DOHH2 (cell line): ENCODE results near the gene RPL36A.

Source experiments
- H3F3A ChIP-seq: fragments of 200-600 bp; sonication (generic), shearing (Covaris generic); 2 replicates; pipeline ENCODE4 v1.6.0; 2016; ENCODE audit warnings: antibody characterized with exemption, mild to moderate bottlenecking; ENCODE audit not compliant: control insufficient read depth, insufficient read depth
- H3K27ac ChIP-seq: fragments of 200-600 bp; sonication (generic); 2 replicates; pipeline ENCODE4 v1.5.1; 2014; ENCODE audit warnings: low read depth, mild to moderate bottlenecking, low read length, moderate library complexity
- H3K27me3 ChIP-seq: fragments of 200-600 bp; sonication (generic); 2 replicates; pipeline ENCODE4 v1.6.1; 2014; ENCODE audit warnings: mild to moderate bottlenecking, low read length, mixed read lengths; ENCODE audit not compliant: control insufficient read depth
- H3K36me3 ChIP-seq: fragments of 200-600 bp; sonication (generic); 2 replicates; pipeline ENCODE4 v1.6.1; 2014; ENCODE audit warnings: mild to moderate bottlenecking, low read length, moderate library complexity, mixed read lengths; ENCODE audit not compliant: control insufficient read depth
- H3K4me1 ChIP-seq: fragments of 200-600 bp; sonication (generic); 2 replicates; pipeline ENCODE4 v1.6.1; 2014; ENCODE audit warnings: mild to moderate bottlenecking, low read length, mixed read lengths; ENCODE audit not compliant: control insufficient read depth
- H3K4me2 ChIP-seq: fragments of 200-600 bp; sonication (generic); 2 replicates; pipeline ENCODE4 v1.6.0; 2014; ENCODE audit warnings: mild to moderate bottlenecking, low read length, moderate library complexity
- H3K4me3 ChIP-seq: fragments of 200-600 bp; sonication (generic); 2 replicates; pipeline ENCODE4 v1.5.1; 2014; ENCODE audit warnings: mild to moderate bottlenecking, low read length, mixed read lengths
- H3K79me2 ChIP-seq: fragments of 200-600 bp; sonication (generic); 2 replicates; pipeline ENCODE4 v1.6.1; 2014; ENCODE audit warnings: mild to moderate bottlenecking, low read length, mixed read lengths; ENCODE audit not compliant: control insufficient read depth
- H3K9me2 ChIP-seq: fragments of 200-600 bp; sonication (generic); replicated peaks from 2 replicates; pipeline ENCODE4 v1.6.1; 2014; ENCODE audit warnings: mild to moderate bottlenecking, low read length, mixed read lengths; ENCODE audit not compliant: control insufficient read depth
- H3K9me3 ChIP-seq: fragments of 200-600 bp; sonication (generic); 2 replicates; pipeline ENCODE4 v1.6.1; 2014; ENCODE audit warnings: antibody characterized with exemption, low read length, mixed read lengths; ENCODE audit not compliant: control insufficient read depth, insufficient read depth
- H4K20me1 ChIP-seq: fragments of 200-600 bp; sonication (generic); 2 replicates; pipeline ENCODE4 v1.6.0; 2014; ENCODE audit warnings: low read depth, mild to moderate bottlenecking, antibody characterized with exemption, low read length, moderate library complexity; ENCODE audit not compliant: control insufficient read depth, insufficient read depth
- CTCF ChIP-seq: fragments of 200-600 bp; sonication (generic); IDR thresholded peaks from one replicate; pipeline ENCODE4 v1.5.1; 2014; ENCODE audit warnings: antibody characterized with exemption, mild to moderate bottlenecking, low read depth, low read length; ENCODE audit not compliant: poor library complexity, severe bottlenecking
- EZH2phosphoT487 ChIP-seq: fragments of 200-600 bp; sonication (generic); IDR thresholded peaks from 2 replicates; pipeline ENCODE4 v1.6.1; 2017; ENCODE audit warnings: borderline replicate concordance, mild to moderate bottlenecking, antibody characterized with exemption, low read length, moderate library complexity, mixed read lengths

The RPL36A gene

GRCh38 chrX:101415180-101416145 is 24.7 kb downstream of the RPL36A start:
- no peaks in the 10 kb centered on the region for H3K9me2 ChIP-seq
- no peak overlapping the region for H3K27ac ChIP-seq
- no peak overlapping the region for H3K4me3 ChIP-seq
- peaks cover 33% of the 10 kb centered on the region for H3K79me2 ChIP-seq
- H3F3A ChIP-seq, result peaks cover 6% of the 10 kb centered on the region
- H3K36me3 ChIP-seq, result peaks cover 34% of the 10 kb centered on the region
- TF ChIP-seq CTCF, result peak; percentile 63
- TF ChIP-seq EZH2phosphoT487, result no peak
- no peaks in the 10 kb centered on the region for H4K20me1 ChIP-seq
- no peaks in the 10 kb centered on the region for H3K27me3 ChIP-seq
- H3K4me1 ChIP-seq, result peaks cover 44% of the 10 kb centered on the region
- H3K9me3 ChIP-seq, result no peaks in the 10 kb centered on the region
- peak overlapping the region; percentile 32 for H3K4me2 ChIP-seq

GRCh38 chrX:101416691-101417090 is 25.9 kb downstream of the RPL36A start:
- Histone ChIP-seq H3K79me2 (peaks cover 21% of the 10 kb centered on the region), H3K4me3 (no peak overlapping the region), H3K9me3 (no peaks in the 10 kb centered on the region), H3K27me3 (no peaks in the 10 kb centered on the region), H3K4me1 (peaks cover 40% of the 10 kb centered on the region), H3F3A (peaks cover 6% of the 10 kb centered on the region), H3K9me2 (no peaks in the 10 kb centered on the region), H3K4me2 (no peak overlapping the region), H3K27ac (no peak overlapping the region), H4K20me1 (no peaks in the 10 kb centered on the region), H3K36me3 (peaks cover 28% of the 10 kb centered on the region)
- TF ChIP-seq EZH2phosphoT487, result no peak
- TF ChIP-seq CTCF, result no peak

GRCh38 chrX:101417190-101417589 is 26.4 kb downstream of the RPL36A start:
- Histone ChIP-seq H3K4me2 (no peak overlapping the region), H3K4me3 (no peak overlapping the region), H3F3A (peaks cover 6% of the 10 kb centered on the region), H4K20me1 (no peaks in the 10 kb centered on the region), H3K79me2 (peaks cover 16% of the 10 kb centered on the region), H3K9me3 (no peaks in the 10 kb centered on the region), H3K27ac (no peak overlapping the region), H3K9me2 (no peaks in the 10 kb centered on the region), H3K27me3 (no peaks in the 10 kb centered on the region), H3K36me3 (peaks cover 23% of the 10 kb centered on the region), H3K4me1 (peaks cover 35% of the 10 kb centered on the region)
- TF ChIP-seq CTCF (no peak), EZH2phosphoT487 (no peak)
